Measurements from ENCODE around the gene LRIG3. TPM values are rescaled to one million over a fixed set of nuclear protein-coding genes. Genes with fewer than 3 reads are reported as not detected.

Gene LRIG3
- total RNA-seq, 1 donor from 2014 or later: not detected

GRCh38 chr12:58894040-58894439 lies 26.3 kb downstream of the LRIG3 start:
- H3K4me1 Mint-ChIP-seq: no peaks in the 10 kb centered on the region
- no peak for DNase-seq
- ChIA-PET CTCF (no interaction called here), POLR2A (no interaction called here)
- no peaks in the 10 kb centered on the region for H3K27me3 Mint-ChIP-seq
- no peak overlapping the region for H3K27ac Mint-ChIP-seq
- intact Hi-C loops (cut with micrococcal nuclease): no loop called here
- ATAC-seq (ENCODE audit: low read depth): no peak
- no peaks in the 10 kb centered on the region for H3K9me3 Mint-ChIP-seq
- TF ChIP-seq CTCF (IDR thresholded peaks at IDR 0.05): no peak
- H3K36me3 Mint-ChIP-seq (ENCODE audit: low read depth): no peaks in the 10 kb centered on the region
- no peak overlapping the region for H3K4me3 Mint-ChIP-seq

GRCh38 chr12:58893495-58893894 lies 26.8 kb downstream of the LRIG3 start:
- H3K27me3 Mint-ChIP-seq: no peaks in the 10 kb centered on the region
- TF ChIP-seq CTCF (IDR thresholded peaks at IDR 0.05): no peak
- DNase-seq (no peak), ATAC-seq (ENCODE audit: low read depth) (no peak)
- H3K4me3 Mint-ChIP-seq: no peak overlapping the region
- ChIA-PET POLR2A (no interaction called here), CTCF (no interaction called here)
- intact Hi-C loops (cut with micrococcal nuclease): no loop called here
- H3K36me3 Mint-ChIP-seq (ENCODE audit: low read depth): no peaks in the 10 kb centered on the region
- H3K27ac Mint-ChIP-seq: no peak overlapping the region
- H3K9me3 Mint-ChIP-seq: no peaks in the 10 kb centered on the region
- no peaks in the 10 kb centered on the region for H3K4me1 Mint-ChIP-seq

- CTCF ChIA-PET: no interaction called here
- ATAC-seq (ENCODE audit: low read depth): no peak
Observed at GRCh38 chr12:58889557-58889956, 30.7 kb downstream of the LRIG3 start.

GRCh38 chr12:58888131-58888783 lies 32.0 kb downstream of the LRIG3 start:
- no peak for TF ChIP-seq CTCF (IDR thresholded peaks at IDR 0.05)
- no peaks in the 10 kb centered on the region for H3K9me3 Mint-ChIP-seq
- H3K27ac Mint-ChIP-seq: no peak overlapping the region
- no peaks in the 10 kb centered on the region for H3K27me3 Mint-ChIP-seq
- intact Hi-C loops (cut with micrococcal nuclease): no loop called here
- CTCF ChIA-PET: no interaction called here
- DNase-seq: no peak
- H3K4me1 Mint-ChIP-seq: no peaks in the 10 kb centered on the region
- H3K36me3 Mint-ChIP-seq (ENCODE audit: low read depth): no peaks in the 10 kb centered on the region
- ATAC-seq (ENCODE audit: low read depth): no peak
- H3K4me3 Mint-ChIP-seq: no peak overlapping the region
- POLR2A ChIA-PET: no interaction called here

More at GRCh38 chr12:58889557-58889956, 30.7 kb downstream of the LRIG3 start:
- Mint-ChIP-seq H3K27ac (no peak overlapping the region), H3K4me1 (no peaks in the 10 kb centered on the region), H3K9me3 (no peaks in the 10 kb centered on the region), H3K36me3 (ENCODE audit: low read depth) (no peaks in the 10 kb centered on the region), H3K27me3 (no peaks in the 10 kb centered on the region), H3K4me3 (no peak overlapping the region)
- TF ChIP-seq CTCF (IDR thresholded peaks at IDR 0.05): no peak
- intact Hi-C loops (cut with micrococcal nuclease): no loop called here
- DNase-seq: no peak
- POLR2A ChIA-PET: no interaction called here

GRCh38 chr12:58887068-58887467 lies 33.2 kb downstream of the LRIG3 start:
- Mint-ChIP-seq H3K4me1 (no peaks in the 10 kb centered on the region), H3K9me3 (no peaks in the 10 kb centered on the region), H3K36me3 (ENCODE audit: low read depth) (no peaks in the 10 kb centered on the region), H3K27me3 (no peaks in the 10 kb centered on the region), H3K27ac (no peak overlapping the region), H3K4me3 (no peak overlapping the region)
- ChIA-PET CTCF (no interaction called here), POLR2A (no interaction called here)
- TF ChIP-seq CTCF (IDR thresholded peaks at IDR 0.05): no peak
- no peak for ATAC-seq (ENCODE audit: low read depth)
- DNase-seq: no peak
- intact Hi-C loops (cut with micrococcal nuclease): no loop called here
